ENCODE data around the gene RBX1. TPM values are rescaled to one million over a fixed set of nuclear protein-coding genes. Genes with fewer than 3 reads are reported as not detected.
"Not testable (repeated sequence)": the region's sequence is repeated elsewhere in the genome, so short reads cannot be mapped to it uniquely, and the experiment has no call there.

The RBX1 gene
- total RNA-seq, result 10 to 100 TPM; 30.2 to 42.4 (median 39.2) TPM

DNA sequence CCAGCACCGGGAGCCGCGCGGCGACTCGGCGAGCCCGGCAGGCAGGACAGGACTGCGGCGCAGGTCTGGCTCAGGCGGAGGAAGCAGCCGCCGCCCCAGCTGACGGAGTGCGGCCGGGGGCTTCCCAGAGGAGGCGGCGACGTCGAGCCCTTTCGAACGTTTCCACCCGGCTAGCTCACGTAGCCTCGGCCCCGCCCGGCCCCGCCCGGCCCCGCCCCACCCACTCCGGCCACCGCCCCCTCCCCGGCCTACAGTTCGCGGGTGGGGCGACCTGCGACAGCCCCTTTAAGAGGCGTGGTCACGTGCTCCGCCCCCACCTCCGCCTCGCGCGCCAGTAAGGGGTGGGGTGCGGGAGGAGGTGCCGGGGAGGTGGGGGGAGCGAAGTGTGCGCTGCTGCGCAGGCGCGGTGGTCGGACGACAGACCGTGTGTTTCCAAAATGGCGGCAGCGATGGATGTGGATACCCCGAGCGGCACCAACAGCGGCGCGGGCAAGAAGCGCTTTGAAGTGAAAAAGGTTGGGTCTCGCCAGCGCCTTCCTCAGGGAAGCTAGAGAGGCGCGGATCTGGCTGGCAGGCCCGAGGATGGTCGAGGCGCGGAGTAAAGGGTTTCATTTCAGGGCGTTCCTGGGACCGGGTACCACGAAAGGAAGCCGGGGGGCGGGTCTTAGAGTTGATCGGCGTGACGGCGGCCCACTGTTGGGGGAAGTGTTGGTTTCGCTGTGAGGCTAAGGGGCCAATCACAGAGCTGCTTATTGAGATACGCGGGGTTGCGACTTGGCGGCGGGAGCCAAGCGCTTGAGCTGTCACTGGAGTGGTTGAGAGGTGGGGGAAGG, at the start of gene RBX1:
Gene RBX1, plus strand, starts transcription at position 417 of the 833 bp plus-strand sequence. Its CDS starts 21 bp downstream, at position 438.
- Histone ChIP-seq H3K27me3 (no peaks in the 10 kb centered on the region), H3K36me3 (peaks cover 7% of the 10 kb centered on the region), H3K4me1 (peaks cover 41% of the 10 kb centered on the region), H3K4me3 (peak within 1 kb of the TSS; percentile 73), H3K27ac (peak within 1 kb of the TSS; percentile 95), H3K9me3 (no peaks in the 10 kb centered on the region)
- peak; percentile 99 to 100 for DNase-seq (ENCODE audit: low spot score in 2 of 2)
- under 1% methylated on average over 41 of the region's 86 CpGs for WGBS
- TF ChIP-seq EP300 (IDR thresholded peaks at IDR 0.05), result no peak
- TF ChIP-seq POLR2A (IDR thresholded peaks at IDR 0.05), result peak in 1 of 2 donors; percentile 87
- TF ChIP-seq, protein P1, sequence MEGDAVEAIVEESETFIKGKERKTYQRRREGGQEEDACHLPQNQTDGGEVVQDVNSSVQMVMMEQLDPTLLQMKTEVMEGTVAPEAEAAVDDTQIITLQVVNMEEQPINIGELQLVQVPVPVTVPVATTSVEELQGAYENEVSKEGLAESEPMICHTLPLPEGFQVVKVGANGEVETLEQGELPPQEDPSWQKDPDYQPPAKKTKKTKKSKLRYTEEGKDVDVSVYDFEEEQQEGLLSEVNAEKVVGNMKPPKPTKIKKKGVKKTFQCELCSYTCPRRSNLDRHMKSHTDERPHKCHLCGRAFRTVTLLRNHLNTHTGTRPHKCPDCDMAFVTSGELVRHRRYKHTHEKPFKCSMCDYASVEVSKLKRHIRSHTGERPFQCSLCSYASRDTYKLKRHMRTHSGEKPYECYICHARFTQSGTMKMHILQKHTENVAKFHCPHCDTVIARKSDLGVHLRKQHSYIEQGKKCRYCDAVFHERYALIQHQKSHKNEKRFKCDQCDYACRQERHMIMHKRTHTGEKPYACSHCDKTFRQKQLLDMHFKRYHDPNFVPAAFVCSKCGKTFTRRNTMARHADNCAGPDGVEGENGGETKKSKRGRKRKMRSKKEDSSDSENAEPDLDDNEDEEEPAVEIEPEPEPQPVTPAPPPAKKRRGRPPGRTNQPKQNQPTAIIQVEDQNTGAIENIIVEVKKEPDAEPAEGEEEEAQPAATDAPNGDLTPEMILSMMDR (IDR thresholded peaks at IDR 0.05), result no peak
- peak; percentile 45 to 91 (median 86) for TF ChIP-seq POLR2AphosphoS5 (IDR thresholded peaks at IDR 0.05)

DNA sequence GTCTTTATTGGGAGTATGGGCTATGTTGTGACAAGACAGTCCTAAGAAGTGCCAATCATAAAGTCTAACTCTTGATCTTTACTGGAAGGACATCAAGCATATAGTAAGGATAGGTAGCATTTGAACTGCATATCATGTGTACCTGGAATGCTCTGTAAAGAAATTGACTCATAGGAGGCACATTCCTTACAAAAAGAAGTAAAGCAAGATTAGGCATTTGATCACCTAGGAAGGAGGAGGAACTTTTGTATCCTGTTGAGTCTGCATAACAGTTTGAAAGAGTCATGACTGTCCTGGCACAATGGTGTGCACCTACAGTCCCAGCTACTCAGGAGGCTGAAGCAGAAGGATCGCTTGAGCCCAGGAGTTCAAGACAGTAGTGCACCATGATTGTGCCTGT, 47.1 kb upstream of the RBX1 start:
- peaks cover 1% of the 10 kb centered on the region for H3K4me1 ChIP-seq
- H3K27ac ChIP-seq, result no peak overlapping the region
- peaks cover 30% of the 10 kb centered on the region for H3K36me3 ChIP-seq
- WGBS, result 100% methylated on average over 1 of the region's 1 CpG
- no peak for DNase-seq (ENCODE audit: low spot score in 2 of 2)
- H3K9me3 ChIP-seq, result no peaks in the 10 kb centered on the region
- no peak for TF ChIP-seq POLR2AphosphoS5 (IDR thresholded peaks at IDR 0.05)
- TF ChIP-seq, protein P1 (IDR thresholded peaks at IDR 0.05), result no peak
- TF ChIP-seq EP300 (IDR thresholded peaks at IDR 0.05), result no peak
- TF ChIP-seq POLR2A (IDR thresholded peaks at IDR 0.05), result no peak
- H3K27me3 ChIP-seq, result no peaks in the 10 kb centered on the region
- no peak overlapping the region for H3K4me3 ChIP-seq

DNA sequence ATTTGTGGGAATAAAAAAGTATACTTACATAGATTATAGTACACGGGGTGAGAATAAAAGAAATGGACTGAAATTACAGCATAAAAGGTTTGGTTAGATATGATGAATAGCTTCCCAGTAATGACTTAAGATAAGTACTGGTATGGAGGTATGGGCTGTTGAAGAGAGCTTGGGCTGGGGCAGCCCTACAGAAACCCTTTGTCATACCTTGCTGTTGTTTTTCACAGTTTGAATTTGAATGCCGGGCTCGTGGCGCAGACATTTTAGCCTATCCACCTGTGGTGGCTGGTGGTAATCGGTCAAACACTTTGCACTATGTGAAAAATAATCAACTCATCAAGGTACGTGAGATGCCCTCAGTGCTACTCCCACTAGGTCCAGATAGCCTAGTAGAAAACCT, 42.3 kb upstream of the RBX1 start:
- no peaks in the 10 kb centered on the region for H3K9me3 ChIP-seq
- TF ChIP-seq POLR2AphosphoS5 (IDR thresholded peaks at IDR 0.05) (no peak), POLR2A (IDR thresholded peaks at IDR 0.05) (no peak), EP300 (IDR thresholded peaks at IDR 0.05) (no peak)
- TF ChIP-seq, protein P1 (IDR thresholded peaks at IDR 0.05), result no peak
- H3K4me1 ChIP-seq, result no peaks in the 10 kb centered on the region
- no peak overlapping the region for H3K27ac ChIP-seq
- no peak for DNase-seq (ENCODE audit: low spot score in 2 of 2)
- peaks cover 59% of the 10 kb centered on the region for H3K36me3 ChIP-seq
- H3K27me3 ChIP-seq, result no peaks in the 10 kb centered on the region
- WGBS, result 95% methylated on average over 6 of the region's 6 CpGs
- no peak overlapping the region for H3K4me3 ChIP-seq

DNA sequence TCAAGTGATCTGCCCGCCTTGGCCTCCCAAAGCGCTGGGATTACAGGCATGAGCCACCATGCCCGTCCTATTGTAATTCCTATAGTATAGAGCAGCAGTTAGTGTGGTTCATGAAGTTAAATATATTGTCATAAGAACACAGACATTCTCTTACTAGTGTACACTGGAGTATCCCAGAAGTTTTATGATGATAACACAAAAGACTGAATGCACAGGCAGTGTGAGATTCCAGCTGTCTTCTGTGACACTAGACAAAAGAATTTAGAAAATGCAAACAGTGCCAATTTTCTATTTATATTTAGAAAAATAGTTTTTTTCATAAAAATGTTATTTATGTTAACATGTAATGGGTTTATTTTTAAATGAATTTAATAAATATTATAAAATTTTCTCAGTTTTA, 39.4 kb upstream of the RBX1 start:
- Histone ChIP-seq H3K36me3 (peaks cover 73% of the 10 kb centered on the region), H3K4me1 (no peaks in the 10 kb centered on the region), H3K4me3 (no peak overlapping the region), H3K27me3 (no peaks in the 10 kb centered on the region), H3K9me3 (no peaks in the 10 kb centered on the region), H3K27ac (no peak overlapping the region)
- TF ChIP-seq POLR2AphosphoS5 (IDR thresholded peaks at IDR 0.05), result no peak
- TF ChIP-seq, protein P1 (IDR thresholded peaks at IDR 0.05), result no peak
- no peak for TF ChIP-seq POLR2A (IDR thresholded peaks at IDR 0.05)
- no peak for TF ChIP-seq EP300 (IDR thresholded peaks at IDR 0.05)
- WGBS, result 97% methylated on average over 3 of the region's 3 CpGs
- DNase-seq (ENCODE audit: low spot score in 2 of 2), result no peak

DNA sequence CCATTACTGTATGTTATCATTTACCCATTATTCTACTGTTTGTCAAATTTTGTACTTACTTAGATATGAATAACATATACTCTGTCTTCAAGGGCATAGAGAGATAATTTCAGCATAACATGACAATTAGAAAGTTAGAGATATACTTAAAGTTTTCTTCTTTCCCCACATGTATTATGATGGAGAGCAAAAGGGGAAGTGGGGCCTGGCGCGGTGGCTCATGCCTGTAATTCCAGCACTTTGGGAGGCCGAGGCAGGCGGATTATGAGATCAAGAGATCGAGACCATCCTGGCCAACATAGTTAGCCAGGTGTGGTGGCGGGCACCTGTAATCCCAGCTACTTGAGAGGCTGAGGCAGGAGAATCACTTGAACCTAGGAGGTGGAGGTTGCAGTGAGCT, 38.2 kb upstream of the RBX1 start:
- 98% methylated on average over 6 of the region's 6 CpGs for WGBS
- H3K36me3 ChIP-seq, result peaks cover 74% of the 10 kb centered on the region
- not testable (repeated sequence) for H3K4me3 ChIP-seq; H3K4me1 ChIP-seq; DNase-seq (ENCODE audit: low spot score in 2 of 2); H3K27me3 ChIP-seq; H3K9me3 ChIP-seq; H3K27ac ChIP-seq

All from suprapubic skin (tissue), 4 donors.